ENCODE measurements around the gene ZNF684.

Gene ZNF684

GRCh38 chr1:40575336-40575735, 43.9 kb downstream of the ZNF684 start:
- DNase-seq: no peak

GRCh38 chr1:40582116-40582515, 50.7 kb downstream of the ZNF684 start:
- DNase-seq: no peak

- no peak for DNase-seq
Measured at GRCh38 chr1:40583980-40584379, 52.5 kb downstream of the ZNF684 start.

GRCh38 chr1:40588586-40588985, 57.1 kb downstream of the ZNF684 start:
- no peak for DNase-seq

- DNase-seq: no peak
Measured at GRCh38 chr1:40592107-40592803, 60.8 kb downstream of the ZNF684 start.

GRCh38 chr1:40593449-40594186, 62.2 kb downstream of the ZNF684 start:
- DNase-seq: no peak

- no peak for DNase-seq
Measured at GRCh38 chr1:40594187-40594531, 62.7 kb downstream of the ZNF684 start.

- no peak for DNase-seq
Measured at GRCh38 chr1:40595623-40596022, 64.2 kb downstream of the ZNF684 start.

Data from stimulated activated CD4-positive, alpha-beta T cell treated with anti-CD3 and anti-CD28 coated beads, Interleukin-1b, Interleukin-23, amount 100 ng/mL, for 48 hours (primary cell).